ENCODE measurements around the gene CDON. TPM values are rescaled to one million over a fixed set of nuclear protein-coding genes. Genes with fewer than 3 reads are reported as not detected.
"Not testable (repeated sequence)": the region's sequence is repeated elsewhere in the genome, so short reads cannot be mapped to it uniquely, and the experiment has no call there.

Gene CDON
- total and polyA plus RNA-seq, 8 donors: 0.31 to 80.8 (median 21.2) TPM

- Histone ChIP-seq H3K36me3 (no peaks in the 10 kb centered on the region), H3K9me3 (no peaks in the 10 kb centered on the region), H3K27me3 (peaks cover 0 to 57% (median 9%) of the 10 kb centered on the region in 3 donors), H3K4me3 (no peak overlapping the region), H3K27ac (no peak overlapping the region), H3K4me1 (peaks cover 0 to 13% (median 0%) of the 10 kb centered on the region in 4 donors)
- WGBS, 5 donors: 85 to 92% (median 89%) methylated on average over 3 of the region's 3 CpGs
- intact Hi-C loops (cut with DNase I; ENCODE audit: low total_unique reads): loop anchor here (5.0 to 10.0 kb wide), 2 partner anchors 133 to 265 kb away; no protein-coding TSS in a partner anchor
- DNase-seq: no peak
- TF ChIP-seq CTCF (IDR thresholded peaks at IDR 0.05) (no peak), POLR2A (IDR thresholded peaks at IDR 0.05) (no peak), EP300 (IDR thresholded peaks at IDR 0.05) (no peak), POLR2AphosphoS5 (IDR thresholded peaks at IDR 0.05) (no peak)
Measured at GRCh38 chr11:125922156-125922555, 140.5 kb downstream of the CDON start.

GRCh38 chr11:125921042-125921441, 141.6 kb downstream of the CDON start:
- H3K27me3 ChIP-seq: peaks cover 0 to 55% (median 3%) of the 10 kb centered on the region in 3 donors
- intact Hi-C loops (cut with DNase I; ENCODE audit: low total_unique reads): loop anchor here (5.0 to 10.0 kb wide), 2 partner anchors 134 to 266 kb away; no protein-coding TSS in a partner anchor
- H3K9me3 ChIP-seq: no peaks in the 10 kb centered on the region
- TF ChIP-seq CTCF (IDR thresholded peaks at IDR 0.05): no peak
- no peak for TF ChIP-seq POLR2A (IDR thresholded peaks at IDR 0.05)
- no peak for TF ChIP-seq EP300 (IDR thresholded peaks at IDR 0.05)
- no peak for TF ChIP-seq POLR2AphosphoS5 (IDR thresholded peaks at IDR 0.05)
- no peak overlapping the region for H3K4me3 ChIP-seq
- no peak for DNase-seq
- peaks cover 0 to 22% (median 5%) of the 10 kb centered on the region in 4 donors for H3K4me1 ChIP-seq
- no peaks in the 10 kb centered on the region for H3K36me3 ChIP-seq
- no peak overlapping the region for H3K27ac ChIP-seq
- WGBS, 5 donors: 82 to 87% (median 82%) methylated on average over 9 of the region's 9 CpGs

- no peak for DNase-seq
- H3K27ac ChIP-seq: no peak overlapping the region
- intact Hi-C loops (cut with DNase I; ENCODE audit: low total_unique reads): no loop called here
- no peaks in the 10 kb centered on the region for H3K9me3 ChIP-seq
- no peak overlapping the region for H3K4me3 ChIP-seq
- H3K4me1 ChIP-seq: peaks cover 0 to 11% (median 5%) of the 10 kb centered on the region in 4 donors
- H3K36me3 ChIP-seq: no peaks in the 10 kb centered on the region
- no peak for TF ChIP-seq CTCF (IDR thresholded peaks at IDR 0.05)
- TF ChIP-seq POLR2AphosphoS5 (IDR thresholded peaks at IDR 0.05): no peak
- no peak for TF ChIP-seq EP300 (IDR thresholded peaks at IDR 0.05)
- TF ChIP-seq POLR2A (IDR thresholded peaks at IDR 0.05): no peak
- 78 to 85% (median 83%) methylated on average over 13 of the region's 13 CpGs for WGBS, 5 donors
- H3K27me3 ChIP-seq: peaks cover 0 to 43% (median 0%) of the 10 kb centered on the region in 3 donors
Measured at GRCh38 chr11:125918140-125918840, 144.4 kb downstream of the CDON start.

GRCh38 chr11:125916683-125917347, 145.9 kb downstream of the CDON start:
- no peak overlapping the region for H3K4me3 ChIP-seq
- H3K4me1 ChIP-seq: peaks cover 0 to 11% (median 5%) of the 10 kb centered on the region in 4 donors
- 45 to 61% (median 50%) methylated on average over 12 of the region's 12 CpGs for WGBS, 5 donors
- H3K27ac ChIP-seq: no peak overlapping the region
- TF ChIP-seq POLR2A (IDR thresholded peaks at IDR 0.05) (no peak), POLR2AphosphoS5 (IDR thresholded peaks at IDR 0.05) (peak in 1 of 3 donors; percentile 59)
- DNase-seq: peak; percentile 64 to 65
- H3K36me3 ChIP-seq: no peaks in the 10 kb centered on the region
- H3K9me3 ChIP-seq: no peaks in the 10 kb centered on the region
- intact Hi-C loops (cut with DNase I; ENCODE audit: low total_unique reads): no loop called here
- peaks cover 0 to 37% (median 0%) of the 10 kb centered on the region in 3 donors for H3K27me3 ChIP-seq

GRCh38 chr11:125914601-125915000, 148.1 kb downstream of the CDON start:
- intact Hi-C loops (cut with DNase I; ENCODE audit: low total_unique reads); H3K4me3 ChIP-seq; H3K36me3 ChIP-seq; H3K9me3 ChIP-seq; H3K27ac ChIP-seq; DNase-seq: not testable (repeated sequence)
- Histone ChIP-seq H3K27me3 (peaks cover 0 to 26% (median 0%) of the 10 kb centered on the region in 3 donors), H3K4me1 (peaks cover 0 to 11% (median 5%) of the 10 kb centered on the region in 4 donors)
- WGBS, 5 donors: 75 to 91% (median 79%) methylated on average over 3 of the region's 3 CpGs
